Brain microvascular endothelial cell (primary cell): ENCODE measurements around the gene CD58.

Experiments
- DNase-seq: peaks from one replicate; pipeline ENCODE4 v3.0.0-alpha.2; 2020
- H3K27ac ChIP-seq: fragments of 250-450 bp; sonication (Bioruptor Pico); 2 replicates; pipeline ENCODE4 v1.5.1; 2020; ENCODE audit warnings: mild to moderate bottlenecking, moderate library complexity
- H3K27me3 ChIP-seq: fragments of 250-450 bp; sonication (Bioruptor Pico); replicated peaks from 2 replicates; pipeline ENCODE4 v1.5.1; 2020; ENCODE audit warnings: mild to moderate bottlenecking
- H3K36me3 ChIP-seq: fragments of 250-450 bp; sonication (Bioruptor Pico); replicated peaks from 2 replicates; pipeline ENCODE4 v1.5.1; 2020; ENCODE audit warnings: mild to moderate bottlenecking
- H3K4me3 ChIP-seq: 2 replicates; pipeline ENCODE4 v1.5.1; 2011; ENCODE audit warnings: low read depth, mild to moderate bottlenecking, control low read depth, low read length, moderate library complexity
- CTCF ChIP-seq: IDR thresholded peaks from 2 replicates; pipeline ENCODE4 v1.5.1; 2011; ENCODE audit warnings: low read depth, mild to moderate bottlenecking, moderate library complexity, low read length, control low read depth, inconsistent platforms; ENCODE audit errors: missing control alignments
- in situ Hi-C: cut with HindIII; loops from 2 replicates; pipeline ENCODE4 v1.10.0; 2017; ENCODE audit warnings: low sequenced_read_pairs, low pct_ligation_motif_present

CD58 gene

DNA sequence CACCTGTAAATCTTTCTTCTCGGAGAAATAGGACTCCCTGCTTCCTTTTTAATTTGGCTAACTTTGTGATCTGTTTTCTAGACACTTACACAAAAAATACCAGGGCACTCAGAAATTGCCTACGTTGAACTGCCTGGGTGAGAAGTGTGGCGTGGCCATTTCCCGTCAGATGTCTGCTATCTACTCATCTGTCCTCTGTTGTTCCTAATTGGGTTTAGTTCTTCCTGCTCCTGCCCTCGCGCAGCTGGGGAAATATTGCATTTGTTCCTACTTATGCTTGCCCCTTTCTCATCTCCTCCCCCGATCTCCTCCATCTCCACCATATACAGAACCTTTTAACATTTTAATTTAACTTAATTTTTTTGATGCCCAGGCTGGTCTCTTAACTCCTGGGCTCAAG, 55.1 kb downstream of the CD58 start:
- DNase-seq: no peak
- Histone ChIP-seq H3K36me3 (no peaks in the 10 kb centered on the region), H3K4me3 (no peak overlapping the region), H3K27ac (no peak overlapping the region), H3K27me3 (no peaks in the 10 kb centered on the region)
- in situ Hi-C loops: no loop called here
- no peak for TF ChIP-seq CTCF

DNA sequence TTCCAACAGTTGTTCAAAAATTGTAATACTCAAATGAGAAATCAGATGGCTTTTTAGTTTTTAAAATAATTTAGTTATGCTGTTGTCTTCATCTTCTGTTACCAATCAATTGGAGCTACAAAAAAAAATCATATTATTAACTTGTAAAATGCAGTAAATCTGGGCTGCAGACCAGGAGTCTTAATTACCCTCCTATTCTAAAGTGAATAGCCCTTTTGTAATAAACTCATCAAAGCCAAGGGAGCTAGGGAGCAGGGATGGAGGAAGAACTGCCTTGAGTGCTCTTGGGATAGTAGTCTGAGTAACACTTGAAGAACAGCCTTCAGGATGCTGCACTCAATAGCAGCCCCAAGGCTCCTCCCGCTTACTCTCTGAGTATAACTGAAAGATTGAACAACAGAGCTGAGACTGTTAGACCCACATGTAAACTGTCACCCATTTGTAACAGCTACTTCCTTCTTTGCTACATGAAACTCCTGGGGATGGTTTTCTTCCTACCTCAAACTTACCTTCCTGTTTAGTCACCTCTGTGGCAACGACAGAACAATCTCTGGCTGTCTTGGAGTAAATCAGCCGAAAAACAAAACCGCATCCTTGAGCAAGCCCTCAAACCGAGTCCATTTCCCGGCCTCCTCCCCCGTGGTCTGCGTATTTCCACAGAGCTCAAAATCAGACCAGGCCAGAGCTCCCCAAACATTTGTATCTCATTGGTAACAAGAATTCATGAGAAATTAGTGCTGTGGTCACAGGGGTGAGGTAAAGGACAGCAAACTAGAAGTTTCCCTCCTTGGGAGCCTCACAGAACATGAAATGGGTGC, 55.9 kb downstream of the CD58 start:
- in situ Hi-C loops: no loop called here
- no peak for TF ChIP-seq CTCF
- Histone ChIP-seq H3K36me3 (no peaks in the 10 kb centered on the region), H3K4me3 (no peak overlapping the region), H3K27ac (no peak overlapping the region), H3K27me3 (no peaks in the 10 kb centered on the region)
- no peak for DNase-seq

- no peak overlapping the region for H3K4me3 ChIP-seq
- in situ Hi-C loops: no loop called here
- H3K27me3 ChIP-seq: no peaks in the 10 kb centered on the region
- TF ChIP-seq CTCF: no peak
- H3K36me3 ChIP-seq: no peaks in the 10 kb centered on the region
- H3K27ac ChIP-seq: no peak overlapping the region
- no peak for DNase-seq
These were observed 56.9 kb downstream of the CD58 start for GRCh38 chr1:116513956-116514355.

DNA sequence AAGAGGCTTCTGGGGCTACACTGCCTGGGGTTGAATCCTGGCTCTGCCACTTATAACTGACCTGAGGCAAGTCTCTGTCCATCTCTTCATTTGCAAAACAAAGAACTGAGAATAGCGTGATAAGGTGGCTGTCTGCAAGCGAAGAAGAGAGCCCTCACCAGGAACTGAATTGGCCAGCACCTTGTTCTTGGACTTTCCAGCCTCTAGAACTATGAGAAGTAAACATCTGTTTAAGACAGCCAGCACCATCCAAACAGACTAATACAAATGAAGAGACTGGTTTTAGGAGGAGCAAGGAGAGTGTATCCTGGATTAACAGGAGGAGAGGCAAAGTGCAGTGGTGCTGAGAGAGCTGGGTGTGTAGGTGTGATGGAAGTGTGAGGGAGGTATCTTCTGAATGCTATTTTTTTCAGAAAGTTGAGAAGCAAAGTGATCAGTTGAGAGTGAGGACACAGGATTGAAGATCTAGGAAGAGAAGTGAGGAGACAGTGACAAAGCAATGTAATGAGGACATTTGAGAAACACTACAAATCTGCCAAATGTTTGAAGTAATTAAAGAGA, 59.3 kb downstream of the CD58 start:
- Histone ChIP-seq H3K4me3 (no peak overlapping the region), H3K36me3 (no peaks in the 10 kb centered on the region), H3K27ac (no peak overlapping the region), H3K27me3 (no peaks in the 10 kb centered on the region)
- TF ChIP-seq CTCF: no peak
- DNase-seq: no peak
- in situ Hi-C loops: no loop called here

DNA sequence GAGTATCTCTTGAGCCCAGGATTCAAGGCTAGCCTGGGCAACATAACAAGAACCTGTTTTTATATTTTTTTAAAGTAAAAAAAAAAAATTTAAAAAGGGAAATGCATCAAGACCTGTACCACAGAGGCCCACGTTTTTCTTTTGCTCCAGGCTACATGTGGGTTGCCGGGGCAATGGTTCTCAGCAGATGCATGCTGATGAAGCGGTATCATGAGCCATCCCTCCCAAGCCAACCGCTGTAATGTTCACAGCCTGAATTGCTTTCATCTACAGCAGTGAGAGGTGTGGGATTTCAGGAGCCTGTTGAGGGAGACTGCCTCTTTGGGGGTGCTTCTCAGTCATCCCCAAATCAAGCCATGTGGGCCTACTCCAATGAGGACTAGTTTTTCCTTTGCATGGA, 60.5 kb downstream of the CD58 start:
- no peak for DNase-seq
- Histone ChIP-seq H3K27ac (no peak overlapping the region), H3K36me3 (no peaks in the 10 kb centered on the region), H3K27me3 (no peaks in the 10 kb centered on the region), H3K4me3 (no peak overlapping the region)
- TF ChIP-seq CTCF: no peak
- in situ Hi-C loops: no loop called here
